ENCODE data around the gene RIPOR3.
A peak's percentile ranks its signal among the peaks of the same experiment; 100 is the strongest.

Gene RIPOR3

DNA sequence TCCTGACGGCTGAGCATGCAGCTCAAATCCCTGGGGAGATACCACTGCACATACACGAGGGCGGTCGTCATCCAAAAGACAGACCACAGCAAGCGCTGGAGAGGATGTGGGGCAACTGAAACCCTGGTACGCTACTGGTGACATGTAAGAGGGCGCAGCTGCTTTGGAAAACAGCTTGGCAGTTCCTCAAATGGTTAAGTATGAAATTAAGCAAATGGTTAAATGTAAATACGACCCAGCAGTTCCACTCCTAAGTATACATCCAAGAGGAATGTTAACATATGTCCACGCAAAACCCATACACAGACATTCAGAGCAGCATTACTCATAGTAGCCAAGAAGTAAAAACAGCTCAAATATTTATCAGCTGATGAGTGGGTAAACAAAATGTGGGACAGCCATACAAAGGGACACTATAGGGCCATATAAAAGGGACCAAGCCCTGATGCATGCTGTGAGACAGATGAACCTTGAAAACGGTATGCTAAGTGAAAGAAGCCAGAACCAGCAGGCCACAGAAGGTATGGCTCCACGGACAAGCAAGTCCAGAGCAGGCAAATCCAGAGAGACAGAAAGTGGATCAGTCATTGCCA is 38.5 kb downstream of the RIPOR3 start:
- no peak for DNase-seq (ENCODE audit: extremely low read depth, low read depth)
- H3K4me3 ChIP-seq (replicated peaks; ENCODE audit: low read depth, low read length), result no peak overlapping the region
- TF ChIP-seq, protein P1, sequence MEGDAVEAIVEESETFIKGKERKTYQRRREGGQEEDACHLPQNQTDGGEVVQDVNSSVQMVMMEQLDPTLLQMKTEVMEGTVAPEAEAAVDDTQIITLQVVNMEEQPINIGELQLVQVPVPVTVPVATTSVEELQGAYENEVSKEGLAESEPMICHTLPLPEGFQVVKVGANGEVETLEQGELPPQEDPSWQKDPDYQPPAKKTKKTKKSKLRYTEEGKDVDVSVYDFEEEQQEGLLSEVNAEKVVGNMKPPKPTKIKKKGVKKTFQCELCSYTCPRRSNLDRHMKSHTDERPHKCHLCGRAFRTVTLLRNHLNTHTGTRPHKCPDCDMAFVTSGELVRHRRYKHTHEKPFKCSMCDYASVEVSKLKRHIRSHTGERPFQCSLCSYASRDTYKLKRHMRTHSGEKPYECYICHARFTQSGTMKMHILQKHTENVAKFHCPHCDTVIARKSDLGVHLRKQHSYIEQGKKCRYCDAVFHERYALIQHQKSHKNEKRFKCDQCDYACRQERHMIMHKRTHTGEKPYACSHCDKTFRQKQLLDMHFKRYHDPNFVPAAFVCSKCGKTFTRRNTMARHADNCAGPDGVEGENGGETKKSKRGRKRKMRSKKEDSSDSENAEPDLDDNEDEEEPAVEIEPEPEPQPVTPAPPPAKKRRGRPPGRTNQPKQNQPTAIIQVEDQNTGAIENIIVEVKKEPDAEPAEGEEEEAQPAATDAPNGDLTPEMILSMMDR (IDR thresholded peaks at IDR 0.05; ENCODE audit: low read depth, low read length, missing control alignments), result no peak

DNA sequence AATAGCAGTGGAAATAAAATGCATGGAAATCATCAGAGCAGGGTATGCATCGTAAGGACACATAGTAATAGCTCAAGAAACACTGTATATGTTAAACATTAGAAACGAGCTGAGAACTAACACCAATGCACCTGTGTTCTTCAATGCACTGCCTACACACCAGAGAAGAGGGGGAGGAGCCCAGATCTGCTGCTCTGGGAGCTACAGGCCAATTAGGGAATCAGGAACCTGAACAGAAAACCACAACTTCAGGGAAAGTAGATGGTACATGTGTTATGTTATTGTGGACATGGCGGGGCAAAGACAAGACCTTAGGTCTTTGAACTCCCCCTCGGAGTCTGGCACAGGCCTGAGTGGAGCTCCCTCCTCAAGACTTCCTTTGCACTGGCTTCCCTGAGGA is 39.7 kb downstream of the RIPOR3 start:
- TF ChIP-seq, protein P1 (IDR thresholded peaks at IDR 0.05; ENCODE audit: low read depth, low read length, missing control alignments), result no peak
- DNase-seq (ENCODE audit: extremely low read depth, low read depth), result no peak
- no peak overlapping the region for H3K4me3 ChIP-seq (replicated peaks; ENCODE audit: low read depth, low read length)

DNA sequence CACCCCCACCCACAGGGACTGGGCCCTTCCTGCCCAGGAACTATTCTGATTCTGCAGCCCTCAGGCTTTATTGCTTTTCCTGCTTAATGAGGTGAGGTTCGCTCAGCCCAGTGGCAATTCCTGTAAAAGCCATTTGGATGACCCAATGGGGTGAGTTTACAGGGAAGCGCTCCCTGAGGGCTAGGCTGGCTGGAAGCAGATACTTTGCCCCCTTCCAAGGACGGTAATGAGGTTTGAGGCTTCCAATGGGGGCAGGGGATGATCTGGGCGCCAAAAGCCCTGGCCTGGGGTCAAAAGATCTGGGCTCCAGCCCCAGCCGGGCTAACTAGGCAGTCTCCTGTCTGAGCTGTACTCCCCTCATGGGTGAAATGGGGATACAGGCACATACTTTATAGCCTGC is 41.8 kb downstream of the RIPOR3 start:
- TF ChIP-seq, protein P1 (IDR thresholded peaks at IDR 0.05; ENCODE audit: low read depth, low read length, missing control alignments), result no peak
- no peak overlapping the region for H3K4me3 ChIP-seq (replicated peaks; ENCODE audit: low read depth, low read length)
- DNase-seq (ENCODE audit: extremely low read depth, low read depth), result no peak

DNA sequence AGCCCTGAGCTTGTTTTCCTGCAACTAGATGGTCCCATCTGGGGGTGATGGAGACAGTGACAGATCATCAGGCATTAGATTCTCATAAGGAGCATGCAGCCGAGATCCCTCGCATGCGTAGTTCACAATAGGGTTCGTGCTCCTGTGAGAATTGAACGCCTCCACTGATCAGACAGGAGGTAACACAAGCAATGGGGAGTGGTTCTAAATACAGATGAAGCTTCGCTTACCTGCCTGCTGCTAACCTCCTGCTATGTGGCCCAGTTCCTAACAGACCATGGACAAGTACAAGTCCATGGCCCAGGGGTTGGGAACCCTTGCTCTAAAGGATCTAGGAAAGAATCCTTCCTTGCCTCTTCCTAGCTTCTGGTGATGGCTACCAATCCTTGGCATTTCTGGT is 42.7 kb downstream of the RIPOR3 start:
- TF ChIP-seq, protein P1 (IDR thresholded peaks at IDR 0.05; ENCODE audit: low read depth, low read length, missing control alignments), result no peak
- no peak for DNase-seq (ENCODE audit: extremely low read depth, low read depth)
- H3K4me3 ChIP-seq (replicated peaks; ENCODE audit: low read depth, low read length), result no peak overlapping the region

DNA sequence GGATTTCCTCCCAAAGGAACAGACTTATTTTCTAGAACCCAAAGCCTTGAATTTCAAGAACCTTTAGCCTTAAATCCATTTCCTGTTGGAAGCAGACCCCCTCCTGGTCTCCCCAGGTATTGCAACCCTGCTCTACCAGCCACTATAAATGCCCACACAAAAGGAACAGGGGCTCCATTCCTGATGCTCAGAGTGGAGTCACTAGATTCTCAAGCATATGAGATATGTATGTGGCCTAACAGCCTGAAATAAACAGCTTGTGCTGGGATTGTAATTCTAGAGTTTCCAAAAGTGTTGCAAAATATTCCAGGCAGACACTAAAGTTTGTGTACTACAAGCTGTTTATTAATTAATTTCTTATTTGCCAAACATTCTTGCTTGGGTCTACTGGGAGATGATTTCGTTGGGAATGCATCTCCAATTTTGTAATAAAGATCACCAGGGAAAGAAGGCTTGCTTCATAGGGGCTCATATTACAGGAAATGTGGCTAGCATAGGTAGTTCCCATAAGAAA is 44.8 kb downstream of the RIPOR3 start:
- TF ChIP-seq, protein P1 (IDR thresholded peaks at IDR 0.05; ENCODE audit: low read depth, low read length, missing control alignments), result peak; percentile 51
- no peak for DNase-seq (ENCODE audit: extremely low read depth, low read depth)
- no peak overlapping the region for H3K4me3 ChIP-seq (replicated peaks; ENCODE audit: low read depth, low read length)

DNA sequence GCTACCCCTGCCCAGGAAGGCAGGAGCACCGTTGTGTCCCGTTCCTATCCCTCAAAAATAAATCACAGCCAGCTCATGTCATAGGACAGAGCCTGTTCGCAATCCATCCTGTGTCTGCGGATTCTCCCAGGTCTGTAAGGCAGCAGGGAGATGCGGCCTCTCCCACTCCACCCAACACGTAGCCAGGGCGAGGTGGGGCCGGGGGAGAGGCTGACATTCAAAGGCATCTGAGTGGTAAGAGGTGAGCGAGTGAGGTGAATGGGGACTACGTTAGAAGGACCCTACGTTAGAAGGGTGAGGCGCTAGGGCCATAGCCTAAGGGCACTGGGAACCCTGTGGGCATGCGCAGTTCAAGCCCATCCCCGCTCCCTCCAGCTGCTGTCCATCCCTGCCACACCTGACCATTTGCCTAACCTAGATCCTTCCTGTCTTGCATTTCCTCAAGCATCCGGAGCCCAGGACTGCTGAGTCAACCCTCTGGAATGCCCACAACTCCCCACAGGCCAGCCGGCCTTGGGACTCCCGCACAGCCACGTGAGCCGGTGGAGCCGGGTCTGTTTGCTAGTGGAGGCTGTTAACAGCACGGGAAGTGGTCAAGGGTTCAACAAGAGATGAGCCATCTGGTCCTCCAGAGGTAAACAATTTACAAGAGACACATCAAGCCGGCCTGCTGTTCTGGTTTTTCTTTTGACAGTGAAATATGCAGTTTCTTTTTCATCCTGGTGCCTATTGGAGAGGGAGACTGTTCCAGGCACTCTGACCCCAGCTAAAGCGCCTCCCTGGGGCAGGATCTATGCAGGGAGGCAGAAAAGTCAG is 45.9 kb downstream of the RIPOR3 start:
- DNase-seq (ENCODE audit: extremely low read depth, low read depth), result peak; percentile 95
- no peak overlapping the region for H3K4me3 ChIP-seq (replicated peaks; ENCODE audit: low read depth, low read length)

More for the DNA sequence above, 45.9 kb downstream of the RIPOR3 start:
- TF ChIP-seq, protein P1 (IDR thresholded peaks at IDR 0.05; ENCODE audit: low read depth, low read length, missing control alignments), result no peak

Measured in HFF-Myc (cell line).